ENCODE results near the gene ASMT. TPM values are rescaled to one million over a fixed set of nuclear protein-coding genes. Genes with fewer than 3 reads are reported as not detected.
A peak's percentile ranks its signal among the peaks of the same experiment; 100 is the strongest.
"Not testable (repeated sequence)": the region's sequence is repeated elsewhere in the genome, so short reads cannot be mapped to it uniquely, and the experiment has no call there.

The ASMT gene
- under 1 TPM in 1 of 2 donors, not detected in 1; 0.27 TPM for total RNA-seq

- H3K9me3 ChIP-seq = no peaks in the 10 kb centered on the region
- DNase-seq = no peak
- H3K27me3 ChIP-seq = no peaks in the 10 kb centered on the region
- H3K36me3 ChIP-seq = no peaks in the 10 kb centered on the region
- H3K27ac ChIP-seq = no peak within 1 kb of the TSS
- no peak within 1 kb of the TSS for H3K4me3 ChIP-seq
- intact Hi-C loops (cut with DNase I) = no loop called here
- H3K9ac ChIP-seq (ENCODE audit: low read depth in 2 of 2, low read length in 2 of 2) = no peak within 1 kb of the TSS
- TF ChIP-seq CTCF (IDR thresholded peaks at IDR 0.05) = no peak
- no peaks in the 10 kb centered on the region for H3K4me1 ChIP-seq
Observed at GRCh38 chrX:1614927-1615326, at the start of gene ASMT. Gene ASMT, plus strand, starts transcription at chrX:1615059. Its CDS starts 141 bp downstream, at chrX:1615200.

- H3K9me3 ChIP-seq; intact Hi-C loops (cut with DNase I); H3K9ac ChIP-seq (ENCODE audit: low read depth in 2 of 2, low read length in 2 of 2); H3K4me3 ChIP-seq; H3K4me1 ChIP-seq; H3K36me3 ChIP-seq; H3K27ac ChIP-seq; H3K27me3 ChIP-seq: not testable (repeated sequence)
- DNase-seq = peak; percentile 3
Observed at GRCh38 chrX:1574181-1574580, 40.7 kb upstream of the ASMT start.

DNA sequence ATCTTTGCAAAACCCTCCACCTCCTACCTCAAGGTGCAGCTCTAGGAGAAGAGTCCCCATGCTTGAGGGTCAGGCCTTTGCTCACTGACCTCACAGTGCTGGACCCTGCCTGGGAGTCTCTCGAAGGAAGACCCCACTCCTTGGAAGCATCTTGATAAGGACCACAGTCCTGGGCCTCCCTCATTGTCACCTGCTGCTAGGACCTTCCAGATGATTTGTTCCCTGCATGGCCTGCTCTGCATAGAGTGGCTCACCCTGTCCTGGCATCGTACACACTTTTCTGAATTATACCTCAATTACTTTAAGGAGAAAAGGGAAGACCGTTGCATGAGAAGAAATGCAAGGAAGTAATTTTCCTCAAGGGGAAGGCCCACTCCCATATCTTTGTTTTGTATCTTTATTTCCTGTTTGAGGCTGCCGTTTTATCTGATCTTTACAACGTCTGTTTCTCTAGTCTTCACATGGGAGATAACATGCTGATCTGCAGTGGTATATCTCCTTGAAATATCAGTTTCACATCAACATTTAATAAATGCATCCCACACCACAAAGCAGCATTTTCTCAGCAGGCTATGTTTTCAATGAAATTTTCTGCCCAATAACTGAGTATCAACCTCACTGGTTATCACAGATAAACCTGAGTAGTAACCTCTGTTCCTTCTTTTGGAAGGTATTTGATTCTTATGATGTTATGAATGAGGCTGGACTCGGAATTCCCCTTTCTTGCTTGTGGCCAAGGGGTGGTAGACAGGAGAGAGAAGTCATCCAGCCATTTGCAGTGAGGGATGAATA lies 38.5 kb upstream of the ASMT start:
- H3K9me3 ChIP-seq = no peaks in the 10 kb centered on the region
- intact Hi-C loops (cut with DNase I) = loop anchor here (5.0 kb wide), 1 partner anchor 109 kb away; no protein-coding TSS in a partner anchor
- H3K9ac ChIP-seq (ENCODE audit: low read depth in 2 of 2, low read length in 2 of 2) = no peak overlapping the region
- no peak overlapping the region for H3K4me3 ChIP-seq
- H3K27me3 ChIP-seq = no peaks in the 10 kb centered on the region
- H3K36me3 ChIP-seq = no peaks in the 10 kb centered on the region
- H3K27ac ChIP-seq = no peak overlapping the region
- TF ChIP-seq CTCF (IDR thresholded peaks at IDR 0.05) = no peak
- DNase-seq = no peak
- H3K4me1 ChIP-seq = no peaks in the 10 kb centered on the region

DNA sequence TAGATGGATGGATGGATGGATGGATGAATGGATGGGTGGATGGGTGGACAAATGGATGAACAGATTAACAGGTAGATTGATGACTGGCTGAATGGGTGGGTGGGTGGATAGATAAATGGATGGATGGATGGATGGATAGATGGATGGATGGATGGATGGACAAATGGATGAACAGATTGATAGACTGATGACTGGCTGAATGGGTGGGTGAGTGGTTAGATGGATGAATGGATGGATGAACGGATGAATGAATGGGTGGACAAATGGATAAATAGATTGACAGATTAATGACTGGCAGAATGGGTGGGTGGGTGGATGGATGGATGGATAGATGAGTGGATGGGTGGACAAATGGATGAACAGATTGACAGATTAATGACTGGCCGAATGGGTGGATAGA lies 37.0 kb upstream of the ASMT start:
- H3K27ac ChIP-seq = no peak overlapping the region
- no peaks in the 10 kb centered on the region for H3K36me3 ChIP-seq
- intact Hi-C loops (cut with DNase I) = loop anchor here (5.0 kb wide), 1 partner anchor 111 kb away; no protein-coding TSS in a partner anchor
- no peak for DNase-seq
- H3K9me3 ChIP-seq = no peaks in the 10 kb centered on the region
- H3K9ac ChIP-seq (ENCODE audit: low read depth in 2 of 2, low read length in 2 of 2) = no peak overlapping the region
- no peaks in the 10 kb centered on the region for H3K4me1 ChIP-seq
- H3K27me3 ChIP-seq = no peaks in the 10 kb centered on the region
- H3K4me3 ChIP-seq = no peak overlapping the region
- TF ChIP-seq CTCF (IDR thresholded peaks at IDR 0.05) = no peak

- H3K4me1 ChIP-seq = no peaks in the 10 kb centered on the region
- intact Hi-C loops (cut with DNase I) = loop anchor here (5.0 kb wide), 1 partner anchor 111 kb away; no protein-coding TSS in a partner anchor
- H3K9me3 ChIP-seq = no peaks in the 10 kb centered on the region
- H3K36me3 ChIP-seq = no peaks in the 10 kb centered on the region
- DNase-seq = no peak
- no peak for TF ChIP-seq CTCF (IDR thresholded peaks at IDR 0.05)
- H3K27me3 ChIP-seq = no peaks in the 10 kb centered on the region
- no peak overlapping the region for H3K9ac ChIP-seq (ENCODE audit: low read depth in 2 of 2, low read length in 2 of 2)
- no peak overlapping the region for H3K27ac ChIP-seq
- H3K4me3 ChIP-seq = no peak overlapping the region
Observed at GRCh38 chrX:1578511-1579173, 36.2 kb upstream of the ASMT start.

- peak; percentile 89 for TF ChIP-seq CTCF (IDR thresholded peaks at IDR 0.05)
- Histone ChIP-seq H3K4me3 (no peak overlapping the region), H3K4me1 (no peaks in the 10 kb centered on the region), H3K9me3 (no peaks in the 10 kb centered on the region), H3K36me3 (no peaks in the 10 kb centered on the region), H3K9ac (ENCODE audit: low read depth in 2 of 2, low read length in 2 of 2) (no peak overlapping the region), H3K27ac (no peak overlapping the region), H3K27me3 (no peaks in the 10 kb centered on the region)
- intact Hi-C loops (cut with DNase I) = no loop called here
- DNase-seq = peak; percentile 71
Observed at GRCh38 chrX:1581132-1581531, 33.7 kb upstream of the ASMT start.
